ENCODE data around the gene ESYT3.

DNA sequence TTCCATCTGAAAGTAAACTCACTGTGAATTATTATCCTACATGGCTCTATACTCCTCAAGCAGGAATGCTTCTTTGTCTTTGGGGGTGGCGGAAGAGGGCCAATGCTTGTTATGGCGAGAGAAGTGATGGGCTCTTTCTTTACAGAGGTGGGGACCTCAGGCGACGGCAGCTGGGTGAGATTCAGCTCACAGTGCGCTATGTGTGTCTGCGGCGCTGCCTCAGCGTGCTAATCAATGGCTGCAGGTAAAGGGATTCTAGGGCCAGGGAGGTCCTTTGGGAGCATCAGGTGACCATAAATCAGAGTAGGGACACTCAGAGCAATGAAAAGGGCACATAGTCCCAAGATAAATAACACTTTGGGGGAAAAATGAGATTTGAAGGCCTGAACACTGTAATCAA is 39.0 kb downstream of the ESYT3 start:
- TF ChIP-seq, protein P1, sequence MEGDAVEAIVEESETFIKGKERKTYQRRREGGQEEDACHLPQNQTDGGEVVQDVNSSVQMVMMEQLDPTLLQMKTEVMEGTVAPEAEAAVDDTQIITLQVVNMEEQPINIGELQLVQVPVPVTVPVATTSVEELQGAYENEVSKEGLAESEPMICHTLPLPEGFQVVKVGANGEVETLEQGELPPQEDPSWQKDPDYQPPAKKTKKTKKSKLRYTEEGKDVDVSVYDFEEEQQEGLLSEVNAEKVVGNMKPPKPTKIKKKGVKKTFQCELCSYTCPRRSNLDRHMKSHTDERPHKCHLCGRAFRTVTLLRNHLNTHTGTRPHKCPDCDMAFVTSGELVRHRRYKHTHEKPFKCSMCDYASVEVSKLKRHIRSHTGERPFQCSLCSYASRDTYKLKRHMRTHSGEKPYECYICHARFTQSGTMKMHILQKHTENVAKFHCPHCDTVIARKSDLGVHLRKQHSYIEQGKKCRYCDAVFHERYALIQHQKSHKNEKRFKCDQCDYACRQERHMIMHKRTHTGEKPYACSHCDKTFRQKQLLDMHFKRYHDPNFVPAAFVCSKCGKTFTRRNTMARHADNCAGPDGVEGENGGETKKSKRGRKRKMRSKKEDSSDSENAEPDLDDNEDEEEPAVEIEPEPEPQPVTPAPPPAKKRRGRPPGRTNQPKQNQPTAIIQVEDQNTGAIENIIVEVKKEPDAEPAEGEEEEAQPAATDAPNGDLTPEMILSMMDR (IDR thresholded peaks at IDR 0.05), result no peak
- TF ChIP-seq POLR2A (IDR thresholded peaks at IDR 0.05), result no peak

Measured in upper lobe of left lung (tissue), 4 donors.